HG02759 (cell line): ENCODE data around the gene ACP7.
"Not testable (repeated sequence)": the region's sequence is repeated elsewhere in the genome, so short reads cannot be mapped to it uniquely, and the experiment has no call there.

Source experiments
- ATAC-seq: cut with Tn5 transposase; IDR thresholded peaks from one replicate; pipeline ENCODE4 v1.9.1; 2021; ENCODE audit warnings: mild to moderate bottlenecking, moderate library complexity; ENCODE audit not compliant: unreplicated experiment

Gene ACP7

DNA sequence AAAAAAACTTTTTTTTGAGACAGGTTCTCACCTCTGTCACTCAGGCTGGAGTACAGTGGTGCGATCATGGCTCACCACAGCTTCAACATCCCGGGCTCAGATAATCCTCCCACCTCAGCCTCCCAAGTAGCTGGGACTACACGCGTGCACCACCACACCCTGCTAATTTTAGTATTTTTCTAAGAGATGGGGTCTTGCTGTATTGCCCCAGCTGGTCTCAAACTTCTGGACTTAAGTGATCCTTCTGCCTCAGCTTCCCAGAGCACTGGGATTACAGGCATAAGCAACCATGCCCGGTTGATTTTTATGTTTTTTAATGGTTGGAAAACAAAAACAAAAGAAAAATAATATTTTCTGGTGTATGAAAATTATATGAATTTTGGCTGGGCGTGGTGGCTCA is 9.2 kb upstream of the ACP7 start:
- no peak for ATAC-seq

DNA sequence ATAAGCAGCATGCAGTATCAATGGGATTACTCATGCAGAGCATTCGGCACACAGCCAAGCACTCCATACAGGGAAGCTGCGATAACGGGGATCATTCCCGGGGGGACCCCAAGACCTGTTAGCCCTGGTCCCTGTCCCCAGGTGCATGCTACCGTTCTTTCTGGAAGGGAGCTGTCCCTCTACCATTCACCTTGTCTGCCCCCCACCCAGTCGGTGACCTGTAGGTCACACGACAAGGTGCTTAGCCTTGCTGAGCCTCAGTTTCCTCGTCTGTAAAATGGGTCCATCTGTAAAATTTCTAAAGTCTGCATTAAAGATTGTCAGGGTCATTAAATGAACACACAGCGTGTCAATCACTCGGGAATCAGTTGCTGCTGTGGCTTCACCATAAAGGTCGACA is 6.8 kb upstream of the ACP7 start:
- no peak for ATAC-seq

DNA sequence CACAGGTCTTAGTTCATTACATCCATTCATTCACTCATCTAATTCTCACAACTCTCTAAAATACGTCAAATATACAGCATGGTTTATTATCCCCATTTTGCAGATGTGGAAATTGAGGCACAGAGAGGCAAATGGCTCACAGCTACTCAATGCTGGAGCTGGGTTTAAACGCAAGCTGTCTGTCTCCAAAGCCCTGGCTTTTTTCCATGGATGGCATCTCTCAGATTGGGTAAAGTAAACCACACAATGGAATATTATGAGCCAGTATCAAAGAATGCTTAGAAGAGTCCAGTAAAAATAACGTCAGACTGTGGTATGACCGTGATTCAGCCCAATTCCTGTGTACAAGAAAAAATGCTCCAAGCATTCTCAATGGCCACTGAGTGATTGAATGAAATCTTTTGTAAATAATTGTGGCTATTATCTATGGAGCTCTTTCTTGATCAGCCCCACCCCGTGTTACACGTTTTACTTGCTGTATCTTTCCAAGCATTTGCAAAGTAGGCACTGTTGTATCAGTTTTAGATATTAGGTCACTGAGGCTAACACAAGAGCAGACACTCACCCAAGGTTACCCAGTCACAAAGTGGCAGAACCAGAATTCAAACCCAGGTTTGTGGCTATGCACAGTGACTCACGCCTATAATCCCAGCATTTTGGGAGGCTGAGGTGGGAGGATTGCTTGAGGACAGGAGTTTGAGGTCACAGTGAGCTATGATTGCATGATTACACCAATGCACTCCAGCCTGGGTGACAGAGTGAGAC is 5.5 kb upstream of the ACP7 start:
- no peak for ATAC-seq

DNA sequence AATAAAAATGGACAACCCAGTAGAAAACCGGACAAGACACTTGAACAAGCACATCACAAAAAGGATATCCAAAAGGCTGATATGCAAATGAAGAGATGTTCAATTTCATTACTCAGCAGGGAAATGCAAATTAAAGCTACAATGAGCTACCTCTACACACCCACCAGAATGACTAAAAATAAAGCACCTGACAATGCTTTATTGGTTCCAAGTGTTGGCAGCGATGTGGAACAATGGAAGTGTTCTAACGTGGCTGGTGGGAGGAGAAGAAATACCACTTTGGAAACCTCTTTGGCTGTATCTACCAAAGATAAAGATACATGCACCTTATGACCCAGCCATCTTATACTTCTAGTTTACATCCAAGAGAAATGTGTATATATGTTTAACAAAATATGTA is 3.7 kb upstream of the ACP7 start:
- no peak for ATAC-seq

DNA sequence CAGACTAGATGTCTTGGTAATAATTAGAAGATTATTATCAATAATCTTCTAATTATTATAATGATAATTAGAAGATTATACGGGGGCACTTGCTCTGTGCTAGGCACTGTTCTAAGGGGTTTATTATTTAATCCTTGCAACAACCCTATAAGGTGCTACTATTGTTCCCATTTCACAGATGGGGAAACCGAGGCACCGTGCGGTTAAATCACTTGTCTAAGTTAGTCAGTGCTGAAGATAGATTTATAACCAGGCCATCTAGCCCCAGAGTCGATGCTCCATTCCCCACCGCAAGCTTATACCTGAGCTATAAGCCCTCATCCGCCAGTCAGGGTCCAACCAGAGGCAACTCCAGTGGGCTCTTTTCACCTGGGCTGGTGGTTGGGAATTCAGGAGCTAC is 2.0 kb upstream of the ACP7 start:
- ATAC-seq: no peak

DNA sequence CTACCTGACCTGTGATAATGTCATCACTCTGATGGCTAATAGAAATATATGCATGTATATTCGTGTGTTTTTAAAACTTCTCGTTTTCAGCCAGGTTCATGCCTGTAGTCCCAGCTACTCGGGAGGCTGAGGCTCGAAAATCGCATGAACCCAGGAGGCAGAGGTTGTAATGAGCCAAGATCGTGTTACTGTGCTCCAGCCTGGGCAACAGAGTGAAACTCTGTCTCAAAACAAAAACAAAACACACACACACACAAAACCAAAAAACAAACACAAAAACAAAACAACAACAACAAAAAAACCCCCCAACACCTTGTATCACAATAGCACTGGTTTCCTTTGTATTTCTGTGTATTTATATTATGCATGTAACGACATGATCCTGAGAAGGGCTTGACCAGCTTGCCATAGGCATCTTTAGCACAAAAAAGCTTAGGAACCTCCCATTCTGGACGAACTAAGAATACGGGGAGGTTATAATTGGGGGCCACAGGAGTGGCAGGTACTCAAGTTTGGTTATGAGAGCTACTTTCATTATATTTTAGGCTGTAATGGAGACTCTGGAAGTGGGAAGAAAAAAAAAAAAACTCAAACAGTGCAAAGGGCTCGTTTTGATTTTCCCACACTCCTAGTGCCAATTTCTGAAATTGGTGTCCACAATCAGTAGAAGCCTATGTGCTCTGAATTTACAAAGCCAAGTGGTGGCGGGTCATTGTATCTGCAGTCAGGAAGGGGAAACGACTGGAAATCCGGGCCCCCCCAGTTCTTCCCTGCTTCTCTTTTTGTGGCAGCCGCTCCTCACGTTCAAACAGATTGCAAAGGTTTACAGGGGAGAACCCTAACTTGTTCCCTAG is 1.2 kb upstream of the ACP7 start:
- no peak for ATAC-seq

DNA sequence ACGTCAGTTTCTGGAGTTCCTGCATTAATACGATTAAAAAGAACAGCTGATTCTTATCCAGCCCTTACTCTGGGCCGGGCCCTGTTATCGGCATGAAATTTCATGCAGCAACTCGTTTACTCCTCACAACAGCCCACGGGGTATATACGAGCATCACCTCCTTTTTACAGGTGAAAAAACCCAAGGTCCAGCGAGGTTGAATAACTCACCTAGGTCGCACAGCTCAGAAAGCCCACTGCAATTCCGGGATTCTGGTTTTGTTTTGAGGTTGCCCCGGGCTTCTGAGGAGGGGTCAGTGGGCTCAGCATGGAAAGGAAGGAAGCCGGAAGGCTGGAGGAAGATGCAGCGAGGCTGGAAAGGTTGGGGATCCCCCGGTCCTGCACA is 577 bp upstream of the ACP7 start:
- no peak for ATAC-seq

DNA sequence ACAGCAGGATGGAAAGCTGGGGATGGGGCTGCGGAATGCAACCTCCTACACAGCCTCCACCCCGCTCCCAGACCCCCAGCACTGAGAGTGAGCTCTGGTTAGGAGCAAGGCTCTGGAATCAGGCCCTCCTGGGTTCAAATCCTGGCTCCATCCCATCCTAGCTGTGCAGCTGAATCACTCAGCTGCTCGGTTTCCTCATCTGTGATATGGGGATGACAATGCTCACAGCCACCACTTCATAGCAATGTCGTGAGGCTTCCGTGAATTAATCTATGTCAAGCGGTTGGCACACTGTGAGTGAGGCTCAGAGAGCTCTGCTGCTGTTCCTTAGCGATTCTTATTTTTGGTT is 538 bp downstream of the ACP7 start:
- ATAC-seq: no peak

DNA sequence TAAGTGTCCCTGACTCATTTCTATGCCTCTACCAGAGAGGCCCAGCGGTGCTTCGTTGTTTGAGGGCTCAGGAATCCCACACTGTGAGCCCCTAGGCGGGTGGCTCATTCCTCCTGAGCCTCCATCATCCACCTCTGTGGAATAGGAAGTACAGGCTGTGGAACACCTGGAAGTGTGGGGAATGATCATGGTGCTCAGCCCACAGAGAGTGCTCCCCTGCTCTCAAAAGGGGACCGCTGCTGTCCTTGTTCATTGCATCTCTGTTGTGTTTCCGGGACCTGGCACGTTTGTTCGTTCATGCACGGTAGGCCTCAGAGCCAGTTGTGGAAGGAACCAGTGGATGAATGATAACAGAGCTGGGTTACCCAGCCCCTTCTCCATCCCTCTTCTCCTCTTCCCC is 1.2 kb downstream of the ACP7 start:
- ATAC-seq: no peak

DNA sequence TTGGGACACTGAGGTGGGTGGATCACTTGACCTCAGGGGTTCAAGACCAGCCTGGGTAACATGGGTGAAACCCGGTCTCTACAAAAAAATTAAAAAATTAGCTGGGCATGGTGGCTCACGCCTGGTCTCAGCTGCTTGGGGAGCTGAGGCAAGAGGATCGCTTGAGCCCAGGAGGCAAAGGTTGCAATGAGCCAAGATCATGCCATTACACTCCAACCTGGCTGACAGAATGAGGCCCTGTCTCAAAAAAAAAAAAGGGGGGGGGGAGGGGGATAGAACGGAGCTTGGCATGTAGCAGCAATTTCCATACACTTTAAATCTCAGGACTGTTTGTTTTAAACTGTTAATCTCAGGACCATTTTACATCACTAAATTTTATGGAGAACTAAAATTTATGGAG is 2.2 kb downstream of the ACP7 start:
- ATAC-seq: no peak

DNA sequence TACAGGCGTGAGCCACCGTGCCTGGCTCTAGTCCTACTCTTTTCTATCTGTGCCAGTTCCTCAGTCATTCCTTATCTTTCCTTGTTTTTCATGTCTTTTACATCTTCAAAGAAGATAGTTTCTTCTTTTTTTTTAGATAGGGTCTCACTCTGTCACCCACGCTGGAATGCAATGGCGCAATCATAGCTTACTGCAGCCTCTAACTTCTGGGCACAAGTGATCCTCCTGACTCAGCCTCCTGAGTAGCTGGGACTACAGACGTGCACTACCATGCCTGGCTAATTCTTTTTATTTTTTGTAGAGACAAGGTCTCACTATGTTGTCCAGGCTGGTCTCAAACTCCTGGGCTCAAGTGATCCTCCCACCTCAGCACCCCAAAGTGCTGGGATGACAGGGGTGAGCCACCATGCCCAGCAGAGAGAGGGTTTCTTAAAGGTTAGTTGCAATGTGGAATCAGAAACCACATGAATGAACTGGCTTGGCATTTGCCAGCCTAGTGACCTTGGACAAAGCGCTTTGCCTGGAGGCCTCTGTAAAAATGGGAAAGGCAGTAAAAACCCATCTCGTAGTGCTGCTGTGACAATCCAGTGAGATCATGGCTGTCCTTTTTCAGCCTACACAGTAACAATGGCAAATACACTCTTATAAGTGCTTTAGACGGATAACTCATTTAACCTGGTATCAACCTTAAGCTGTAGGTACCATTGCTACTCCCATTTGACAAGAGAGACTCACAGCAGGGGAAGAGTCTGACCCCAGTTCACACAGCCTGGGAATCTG is 3.9 kb downstream of the ACP7 start:
- no peak for ATAC-seq

DNA sequence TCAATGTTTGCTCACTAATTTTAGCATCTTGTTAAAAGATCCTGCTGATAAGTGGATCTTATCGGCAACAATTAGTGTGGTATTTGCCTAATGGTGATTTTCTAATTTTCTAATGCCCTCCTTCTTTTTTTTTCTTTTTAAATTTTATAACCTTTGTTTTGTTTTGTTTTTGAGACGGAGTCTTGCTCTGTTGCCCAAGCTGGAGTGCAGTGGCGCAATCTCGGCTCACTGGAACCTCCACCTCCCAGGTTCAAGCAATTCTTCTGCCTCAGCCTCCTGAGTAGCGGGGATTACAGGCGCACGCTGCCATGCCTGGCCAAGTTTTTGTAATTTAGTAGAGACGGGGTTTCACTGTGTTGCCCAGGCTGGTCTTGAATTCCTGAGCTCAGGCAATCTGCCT is 5.8 kb downstream of the ACP7 start:
- not testable (repeated sequence) for ATAC-seq

DNA sequence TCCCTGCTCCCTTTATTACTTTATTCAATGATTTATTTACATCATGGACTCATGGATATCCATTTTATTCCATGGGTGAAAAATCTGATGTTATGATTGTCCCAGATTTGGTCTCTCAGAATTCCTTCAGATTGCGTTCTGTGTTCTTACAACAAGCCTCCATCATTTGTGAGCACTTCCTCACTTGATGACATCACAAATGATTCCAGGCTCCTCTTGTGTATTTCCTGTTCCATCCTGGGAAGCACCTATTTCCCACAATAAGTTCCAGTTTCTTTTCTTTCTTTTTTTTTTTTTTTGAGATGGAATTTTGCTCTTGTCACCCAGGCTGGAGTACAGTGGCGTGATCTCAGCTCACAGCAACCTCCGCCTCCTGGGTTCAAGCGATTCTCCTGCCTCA is 6.7 kb downstream of the ACP7 start:
- no peak for ATAC-seq

DNA sequence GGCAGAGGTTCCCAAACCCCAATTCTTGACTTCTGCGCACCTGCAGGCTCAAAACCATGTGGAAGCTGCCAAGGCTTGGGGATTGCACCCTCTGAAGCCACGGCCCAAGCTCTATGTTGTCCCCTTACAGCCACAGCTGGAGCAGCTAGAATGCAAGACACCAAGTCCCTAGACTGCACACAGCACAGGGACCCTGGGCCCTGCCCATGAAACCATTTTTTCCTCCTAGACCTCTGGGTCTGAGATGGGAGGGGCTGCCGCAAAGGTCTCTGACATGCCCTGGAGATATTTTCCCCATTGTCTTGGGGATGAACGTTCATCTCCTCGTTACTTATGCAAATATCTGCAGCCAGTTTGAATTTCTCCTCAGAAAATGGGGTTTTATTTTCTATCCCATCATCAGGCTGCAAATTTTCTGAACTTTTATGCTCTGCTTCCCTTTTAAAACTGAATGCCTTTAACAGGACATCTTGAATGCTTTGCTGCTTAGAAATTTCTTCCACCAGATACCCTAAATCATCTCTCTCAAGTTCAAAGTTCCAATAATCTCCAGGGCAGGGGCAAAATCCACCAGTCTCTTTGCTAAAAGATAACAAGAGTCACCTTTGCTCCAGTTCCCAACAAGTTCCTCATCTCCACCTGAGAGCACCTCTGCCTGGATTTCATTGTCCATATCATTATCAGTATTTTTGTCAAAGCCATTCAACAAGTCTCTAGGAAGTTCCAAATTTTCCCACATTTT is 11.8 kb downstream of the ACP7 start:
- not testable (repeated sequence) for ATAC-seq

DNA sequence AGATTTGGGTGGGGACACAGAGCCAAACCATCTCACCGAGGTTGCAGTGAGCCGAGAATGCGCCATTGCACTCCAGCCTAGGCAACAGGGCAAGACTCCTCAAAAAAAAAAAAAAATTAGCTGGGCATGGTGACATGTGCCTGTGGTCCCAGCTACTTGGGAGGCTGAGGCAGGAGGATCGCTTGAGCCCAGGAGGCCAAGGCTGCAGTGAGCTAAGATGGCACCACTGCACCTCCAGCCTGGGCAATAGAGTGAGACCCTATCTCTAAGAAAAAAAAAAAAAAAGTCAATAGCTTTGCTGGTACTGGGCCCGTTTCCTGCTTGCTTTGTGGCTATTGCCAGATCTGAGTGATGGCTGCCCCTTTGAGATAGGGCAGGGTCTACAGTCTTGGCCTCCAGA is 13.1 kb downstream of the ACP7 start:
- no peak for ATAC-seq

DNA sequence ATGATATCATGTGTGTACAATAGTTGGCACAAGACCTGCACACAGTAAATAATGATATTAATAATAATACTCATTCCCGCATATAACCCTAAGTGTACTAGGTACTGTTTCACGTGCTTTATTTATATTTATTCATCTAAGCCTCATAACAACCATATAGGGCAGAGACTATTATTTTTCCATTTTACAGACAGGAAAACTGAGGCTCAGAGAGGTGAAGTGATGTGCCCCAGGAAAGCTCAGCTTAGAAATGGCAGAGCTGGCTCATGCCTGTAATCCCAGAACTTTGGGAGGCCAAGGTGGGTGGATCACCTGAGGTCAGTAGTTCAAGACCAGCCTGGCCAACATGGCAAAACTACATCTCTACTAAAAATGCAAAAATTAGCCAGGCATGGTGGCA is 13.6 kb downstream of the ACP7 start:
- no peak for ATAC-seq

DNA sequence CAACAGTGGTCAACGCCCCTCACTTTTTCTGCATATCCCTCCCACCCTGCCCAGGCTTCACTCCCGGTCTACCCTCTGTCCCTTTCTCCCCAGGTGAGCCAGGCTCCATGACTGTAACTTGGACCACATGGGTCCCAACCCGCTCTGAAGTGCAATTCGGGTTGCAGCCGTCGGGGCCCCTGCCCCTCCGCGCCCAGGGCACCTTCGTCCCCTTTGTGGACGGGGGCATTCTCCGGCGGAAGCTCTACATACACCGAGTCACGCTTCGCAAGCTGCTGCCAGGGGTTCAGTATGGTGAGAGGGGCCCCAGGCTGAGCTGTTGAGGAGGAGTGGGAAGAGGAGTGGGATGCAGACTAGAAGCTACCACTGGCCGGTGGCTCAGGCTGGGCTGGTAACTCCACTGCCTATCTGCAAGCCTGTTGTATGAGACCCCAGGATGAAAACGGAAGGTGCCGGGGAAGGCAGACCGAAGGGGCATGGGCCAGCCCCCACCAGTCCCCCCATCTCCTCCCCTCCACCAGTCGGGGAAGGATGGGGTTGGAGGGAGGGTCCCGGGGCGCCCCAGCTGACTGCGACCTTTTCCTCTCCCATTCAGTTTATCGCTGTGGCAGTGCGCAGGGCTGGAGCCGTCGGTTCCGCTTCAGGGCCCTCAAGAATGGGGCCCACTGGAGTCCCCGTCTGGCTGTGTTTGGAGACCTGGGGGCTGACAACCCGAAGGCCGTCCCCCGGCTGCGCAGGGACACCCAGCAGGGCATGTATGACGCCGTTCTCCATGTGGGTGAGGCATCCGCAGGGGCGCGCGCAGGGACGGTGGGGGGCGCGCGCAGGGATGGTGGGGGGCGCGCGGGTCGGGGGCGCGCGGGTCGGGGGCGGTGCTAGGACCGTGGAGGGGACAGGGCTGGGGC is 14.4 kb downstream of the ACP7 start:
- ATAC-seq: no peak

DNA sequence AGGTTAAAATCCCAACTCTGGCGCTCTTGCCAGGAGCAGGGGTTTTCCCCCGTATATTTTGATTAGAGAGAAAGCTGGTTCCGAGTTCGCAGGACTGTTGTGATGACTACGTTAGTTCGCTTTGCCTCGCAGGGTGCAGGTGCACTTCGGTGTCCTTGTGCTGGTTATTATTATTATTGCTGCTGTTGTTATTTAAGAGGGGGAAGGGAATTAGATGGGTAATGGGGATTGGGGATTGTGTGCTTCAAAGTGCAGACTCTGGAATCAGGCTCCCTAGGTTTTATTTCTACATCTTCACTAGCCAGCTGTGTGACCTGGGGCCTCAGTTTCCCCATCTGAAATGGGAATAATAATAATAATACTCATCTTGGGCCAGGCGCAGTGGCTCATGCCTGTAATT is 15.2 kb downstream of the ACP7 start:
- no peak for ATAC-seq

DNA sequence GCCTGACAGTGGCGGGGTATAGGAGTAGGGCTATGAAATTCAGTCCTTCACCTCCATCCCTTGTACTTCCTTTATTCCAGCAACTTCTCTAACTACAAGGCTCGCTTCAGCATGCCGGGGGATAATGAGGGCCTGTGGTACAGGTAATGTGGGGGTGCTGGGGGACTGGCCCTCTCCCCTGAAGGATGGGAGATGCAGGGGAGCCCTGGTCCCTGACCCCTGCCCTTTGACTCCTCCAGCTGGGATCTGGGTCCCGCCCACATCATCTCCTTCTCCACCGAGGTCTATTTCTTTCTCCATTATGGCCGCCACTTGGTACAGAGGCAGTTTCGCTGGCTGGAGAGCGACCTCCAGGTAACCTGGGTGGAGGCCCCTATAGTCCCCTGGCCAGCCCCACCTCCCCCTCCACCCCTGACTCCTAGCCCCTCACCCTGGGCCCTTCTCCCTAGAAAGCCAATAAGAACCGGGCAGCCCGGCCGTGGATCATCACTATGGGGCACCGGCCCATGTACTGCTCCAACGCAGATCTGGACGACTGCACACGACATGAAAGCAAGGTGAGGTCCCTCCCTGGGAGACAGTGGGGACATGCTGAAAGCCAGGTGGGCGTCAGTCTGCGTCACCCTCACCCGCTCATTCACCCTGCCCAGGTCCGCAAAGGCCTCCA is 16.5 kb downstream of the ACP7 start:
- no peak for ATAC-seq

DNA sequence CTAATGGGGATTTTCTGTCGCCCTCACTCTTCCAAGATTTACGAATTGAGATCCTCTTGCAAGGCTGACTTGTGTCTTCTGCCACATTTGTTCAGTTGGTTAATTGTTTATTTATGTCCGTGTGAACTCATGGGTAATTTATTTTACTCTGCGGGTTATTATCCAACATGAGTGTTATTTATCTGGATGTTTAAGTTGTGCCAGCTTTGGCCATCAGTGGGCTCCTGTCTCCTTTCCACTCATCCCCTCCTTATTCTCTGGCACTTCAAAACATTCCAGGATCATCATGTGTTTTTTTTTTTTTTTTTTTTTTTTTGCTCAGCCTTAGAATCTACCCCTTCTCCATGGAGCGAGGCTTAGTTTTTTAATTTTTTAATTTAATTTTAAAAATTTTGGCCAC is 19.0 kb downstream of the ACP7 start:
- no peak for ATAC-seq
